Cardiac fibroblast (primary cell): ENCODE measurements around the gene GIT2.
"Not testable (repeated sequence)": the region's sequence is repeated elsewhere in the genome, so short reads cannot be mapped to it uniquely, and the experiment has no call there.

Experiments used
- DNase-seq, 2 donors: peaks; one replicate each; pipeline versions ENCODE4 v3.0.0 to v3.0.0-alpha.2; 2010; ENCODE audit warnings: low read depth in 2 of 2
- H3K4me3 ChIP-seq, 2 donors: replicated peaks in 1 of 2; 1 replicate in 1 of 2; 2 replicates in 1 of 2; pipeline ENCODE4 v1.5.1; 2011; ENCODE audit warnings: low read depth in 2 of 2, low read length in 2 of 2, mild to moderate bottlenecking in 2 of 2, moderate library complexity in 1 of 2
- CTCF ChIP-seq: IDR thresholded peaks from one replicate; pipeline ENCODE4 v1.5.1; 2011; ENCODE audit warnings: low read depth, mild to moderate bottlenecking, low read length, inconsistent platforms

Gene GIT2

GRCh38 chr12:110015132-110015531 is 19.0 kb upstream of the GIT2 start:
- no peak overlapping the region for H3K4me3 ChIP-seq
- no peak for TF ChIP-seq CTCF
- no peak for DNase-seq

- no peak overlapping the region for H3K4me3 ChIP-seq
- no peak for TF ChIP-seq CTCF
These were observed 16.5 kb upstream of the GIT2 start for GRCh38 chr12:110012659-110013058.

GRCh38 chr12:110012137-110012536 is 16.0 kb upstream of the GIT2 start:
- H3K4me3 ChIP-seq, result no peak overlapping the region
- DNase-seq, result peak; percentile 27
- TF ChIP-seq CTCF, result no peak

More at GRCh38 chr12:110012659-110013058, 16.5 kb upstream of the GIT2 start:
- DNase-seq, result no peak

- H3K4me3 ChIP-seq, result no peak overlapping the region
- no peak for TF ChIP-seq CTCF
- no peak for DNase-seq
These were observed 14.9 kb upstream of the GIT2 start for GRCh38 chr12:110010853-110011723.

- DNase-seq, H3K4me3 ChIP-seq: not testable (repeated sequence)
These were observed 12.7 kb upstream of the GIT2 start for GRCh38 chr12:110008681-110009398.

GRCh38 chr12:110007881-110008280 is 11.7 kb upstream of the GIT2 start:
- H3K4me3 ChIP-seq, result no peak overlapping the region
- no peak for TF ChIP-seq CTCF
- DNase-seq, result no peak

GRCh38 chr12:110006115-110006514 is 9.9 kb upstream of the GIT2 start:
- TF ChIP-seq CTCF, result no peak
- DNase-seq, result no peak
- no peak overlapping the region for H3K4me3 ChIP-seq
